Measurements from ENCODE around the gene ANP32B.

GRCh38 chr9:98017306-98017705 lies 34.2 kb downstream of the ANP32B start:
- TF ChIP-seq CTCF (conservative IDR thresholded peaks at IDR 0.05; ENCODE audit: low read depth, low read length) (no peak), EZH2 (IDR thresholded peaks at IDR 0.05; ENCODE audit: low read length, unreplicated experiment) (no peak), EZH2phosphoT487 (IDR thresholded peaks at IDR 0.05; ENCODE audit: borderline replicate concordance, low read length) (no peak)
